ENCODE data around the gene MINDY1. TPM values are rescaled to one million over a fixed set of nuclear protein-coding genes. Genes with fewer than 3 reads are reported as not detected.

The MINDY1 gene
- total RNA-seq, 2 experiments from 2014 or later = 10.4 TPM

DNA sequence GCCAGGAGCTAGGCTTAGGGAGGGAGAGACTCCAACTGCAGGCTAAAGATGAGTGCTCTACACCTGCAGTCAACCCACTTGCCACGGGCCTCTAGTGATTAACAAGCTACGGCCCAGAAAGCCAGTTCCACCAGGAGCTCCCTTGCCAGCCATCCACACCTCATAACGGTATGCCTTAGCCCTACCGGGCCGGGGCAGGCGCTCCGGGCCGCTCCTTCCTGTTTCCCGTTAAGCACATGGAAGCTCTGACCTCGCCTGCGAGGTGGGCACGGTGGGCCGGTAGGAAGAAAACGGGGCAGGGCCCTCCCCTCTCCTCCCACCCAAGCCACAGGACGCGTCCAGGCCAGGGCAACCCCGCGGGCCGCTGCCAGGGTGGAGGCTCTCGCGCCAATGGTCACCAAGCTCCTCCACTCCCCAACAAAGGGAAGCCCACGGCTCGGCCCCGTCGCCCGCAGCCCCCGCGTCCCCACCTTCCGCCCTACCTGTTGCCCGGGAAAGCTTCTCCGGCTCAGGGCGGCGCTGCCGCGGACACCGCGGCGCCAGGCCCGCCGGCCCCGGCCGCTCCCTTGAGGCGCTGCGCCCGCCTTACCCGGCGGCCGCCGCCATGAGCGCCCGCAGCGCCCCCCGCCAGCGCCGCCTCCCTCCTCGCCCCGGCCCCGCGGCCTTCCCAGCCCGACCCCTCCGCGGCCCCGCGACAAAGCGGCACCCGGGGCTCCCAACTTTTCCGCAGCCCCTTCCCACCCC is 32.7 kb downstream of the MINDY1 start:
- ATAC-seq (peak; percentile 20), DNase-seq (peak; percentile 59)
- peaks cover 22% of the 10 kb centered on the region for H3K36me3 Mint-ChIP-seq (ENCODE audit: low read depth)
- peak overlapping the region; percentile 91 for H3K4me3 Mint-ChIP-seq
- TF ChIP-seq, protein P1, sequence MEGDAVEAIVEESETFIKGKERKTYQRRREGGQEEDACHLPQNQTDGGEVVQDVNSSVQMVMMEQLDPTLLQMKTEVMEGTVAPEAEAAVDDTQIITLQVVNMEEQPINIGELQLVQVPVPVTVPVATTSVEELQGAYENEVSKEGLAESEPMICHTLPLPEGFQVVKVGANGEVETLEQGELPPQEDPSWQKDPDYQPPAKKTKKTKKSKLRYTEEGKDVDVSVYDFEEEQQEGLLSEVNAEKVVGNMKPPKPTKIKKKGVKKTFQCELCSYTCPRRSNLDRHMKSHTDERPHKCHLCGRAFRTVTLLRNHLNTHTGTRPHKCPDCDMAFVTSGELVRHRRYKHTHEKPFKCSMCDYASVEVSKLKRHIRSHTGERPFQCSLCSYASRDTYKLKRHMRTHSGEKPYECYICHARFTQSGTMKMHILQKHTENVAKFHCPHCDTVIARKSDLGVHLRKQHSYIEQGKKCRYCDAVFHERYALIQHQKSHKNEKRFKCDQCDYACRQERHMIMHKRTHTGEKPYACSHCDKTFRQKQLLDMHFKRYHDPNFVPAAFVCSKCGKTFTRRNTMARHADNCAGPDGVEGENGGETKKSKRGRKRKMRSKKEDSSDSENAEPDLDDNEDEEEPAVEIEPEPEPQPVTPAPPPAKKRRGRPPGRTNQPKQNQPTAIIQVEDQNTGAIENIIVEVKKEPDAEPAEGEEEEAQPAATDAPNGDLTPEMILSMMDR (IDR thresholded peaks at IDR 0.05) = no peak
- H3K27me3 Mint-ChIP-seq = no peaks in the 10 kb centered on the region
- no peaks in the 10 kb centered on the region for H3K9me3 Mint-ChIP-seq
- intact Hi-C loops (cut with micrococcal nuclease) = loop anchor here (5.0 kb wide), 1 partner anchor 47 kb away; the partner anchor contains the start of gene SETDB1
- POLR2A ChIA-PET = interaction anchor here (0.8 to 1.8 kb wide), 11 partner anchors 12 to 394 kb away, joined by 3 to 10 read pairs (median 3); partner anchors contain the start of genes MCL1, MINDY1 and SETDB1
- H3K27ac Mint-ChIP-seq = peak overlapping the region; percentile 90
- CTCF ChIA-PET = interaction anchor here (0.9 to 1.3 kb wide), 6 partner anchors 12 to 52 kb away, joined by 3 to 9 read pairs (median 5); partner anchors contain the start of gene MINDY1
- peaks cover 60% of the 10 kb centered on the region for H3K4me1 Mint-ChIP-seq (ENCODE audit: low read depth)

DNA sequence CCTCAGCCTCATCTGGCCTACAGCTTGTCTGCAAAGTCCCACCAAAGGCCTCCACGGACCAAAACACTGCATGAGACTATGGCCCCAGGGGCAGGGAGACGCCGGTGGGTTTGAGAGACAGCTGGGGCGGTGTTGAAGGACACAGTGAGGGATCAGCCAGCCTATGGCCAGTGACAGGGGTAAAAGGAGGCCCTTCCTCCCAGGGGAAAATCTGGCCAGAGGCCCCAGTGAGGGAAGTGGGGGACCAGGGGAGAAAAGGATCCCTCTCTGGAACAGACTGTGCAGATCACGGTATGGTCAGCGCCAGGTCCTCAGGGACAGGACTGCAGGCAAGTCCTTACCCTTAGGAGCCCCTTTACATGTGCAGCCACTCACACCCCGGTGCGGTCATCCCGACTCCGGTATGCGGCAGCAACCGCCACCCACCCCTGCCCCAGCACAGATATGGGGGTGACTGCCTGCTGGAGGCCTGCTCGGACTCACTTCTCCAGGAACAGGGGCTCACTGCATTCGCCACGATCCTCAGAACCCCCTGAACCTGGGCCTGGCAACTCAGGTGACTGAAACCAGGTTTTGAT is 33.4 kb downstream of the MINDY1 start:
- no peaks in the 10 kb centered on the region for H3K9me3 Mint-ChIP-seq
- ChIA-PET POLR2A (interaction anchor here (0.8 to 1.8 kb wide), 10 partner anchors 12 to 393 kb away, joined by 3 to 10 read pairs (median 4); partner anchors contain the start of genes MCL1, MINDY1 and SETDB1), CTCF (interaction anchor here (0.9 to 1.3 kb wide), 6 partner anchors 13 to 51 kb away, joined by 3 to 9 read pairs (median 5); partner anchors contain the start of gene MINDY1)
- H3K4me3 Mint-ChIP-seq = peak overlapping the region; percentile 91
- peaks cover 25% of the 10 kb centered on the region for H3K36me3 Mint-ChIP-seq (ENCODE audit: low read depth)
- TF ChIP-seq, protein P1 (IDR thresholded peaks at IDR 0.05) = no peak
- no peak for ATAC-seq
- peaks cover 55% of the 10 kb centered on the region for H3K4me1 Mint-ChIP-seq (ENCODE audit: low read depth)
- peak overlapping the region; percentile 90 for H3K27ac Mint-ChIP-seq
- intact Hi-C loops (cut with micrococcal nuclease) = loop anchor here (5.0 kb wide), 1 partner anchor 46 kb away; the partner anchor contains the start of gene SETDB1
- DNase-seq = peak; percentile 39
- no peaks in the 10 kb centered on the region for H3K27me3 Mint-ChIP-seq

DNA sequence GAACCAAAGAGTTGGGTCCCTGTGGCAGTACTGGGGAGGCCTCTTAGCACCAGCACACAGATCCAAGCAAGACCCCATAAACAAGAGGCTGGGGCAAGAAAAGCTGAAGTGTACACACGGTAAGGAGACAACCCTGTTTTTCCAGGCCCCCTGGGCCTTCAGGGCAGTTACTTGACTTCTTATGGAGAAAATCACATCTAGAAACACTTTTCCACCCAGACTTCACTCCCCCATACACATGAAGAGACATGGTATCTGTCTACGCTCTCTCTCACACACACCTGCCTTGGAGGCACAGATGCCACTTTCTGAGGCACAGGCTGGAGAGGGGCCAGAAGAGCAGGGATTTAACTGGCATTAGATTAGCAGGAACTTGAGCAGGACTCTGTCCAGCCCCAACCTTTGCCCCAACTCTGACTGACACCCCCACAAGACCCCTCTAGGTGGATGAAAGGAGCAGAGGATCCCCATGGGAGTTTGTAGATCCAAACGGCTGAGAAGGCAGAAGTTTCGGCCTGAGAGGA is 34.2 kb downstream of the MINDY1 start:
- CTCF ChIA-PET = no interaction called here
- POLR2A ChIA-PET = interaction anchor here (1.6 to 1.8 kb wide), 2 partner anchors 11 to 46 kb away, joined by 4 to 10 read pairs; partner anchors contain the start of gene SETDB1
- peak overlapping the region; percentile 91 for H3K4me3 Mint-ChIP-seq
- peak overlapping the region; percentile 90 for H3K27ac Mint-ChIP-seq
- no peaks in the 10 kb centered on the region for H3K27me3 Mint-ChIP-seq
- peaks cover 52% of the 10 kb centered on the region for H3K4me1 Mint-ChIP-seq (ENCODE audit: low read depth)
- intact Hi-C loops (cut with micrococcal nuclease) = loop anchor here (5.0 kb wide), 1 partner anchor 45 kb away; the partner anchor contains the start of gene SETDB1
- H3K9me3 Mint-ChIP-seq = no peaks in the 10 kb centered on the region
- DNase-seq (no peak), ATAC-seq (no peak)
- H3K36me3 Mint-ChIP-seq (ENCODE audit: low read depth) = peaks cover 32% of the 10 kb centered on the region
- TF ChIP-seq, protein P1 (IDR thresholded peaks at IDR 0.05) = no peak

DNA sequence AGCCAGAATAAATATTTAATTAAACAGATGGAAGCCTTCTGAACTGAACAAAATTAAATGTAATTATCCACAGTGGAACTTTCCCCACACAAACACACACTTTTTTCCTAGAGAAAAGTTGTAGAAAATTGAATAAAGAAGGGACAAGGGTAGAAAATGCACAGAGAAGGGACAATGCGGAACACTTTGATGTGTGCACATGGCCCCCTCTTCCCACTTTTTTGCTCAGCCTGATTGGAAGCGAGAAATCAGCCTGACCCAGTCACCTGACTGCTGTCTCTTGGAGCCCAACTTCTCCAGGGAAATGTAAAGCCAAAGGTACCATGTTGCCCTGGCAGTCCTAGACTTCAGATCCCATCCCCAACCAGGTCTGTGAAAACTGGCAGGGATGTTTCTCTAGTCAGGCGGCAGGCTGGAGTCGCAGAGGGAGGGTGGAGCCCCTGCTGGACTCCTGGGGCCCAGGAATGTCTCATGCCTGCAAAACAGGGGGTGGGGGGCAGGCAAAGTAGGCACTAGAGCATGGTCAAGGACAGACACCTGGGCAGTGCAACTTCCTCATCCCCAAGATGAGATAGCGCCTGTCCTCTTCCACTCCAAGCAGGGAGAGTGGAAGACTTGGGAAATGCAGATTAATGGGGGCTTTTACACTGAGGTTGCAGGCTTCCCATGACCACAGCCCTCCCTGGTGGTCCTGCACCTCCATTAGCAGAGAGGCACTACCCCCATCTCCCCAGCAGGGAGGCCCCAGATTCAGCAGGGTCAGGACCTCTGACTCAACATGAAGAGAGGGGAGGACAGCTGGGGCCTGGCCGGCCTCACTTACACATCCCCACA is 34.9 kb downstream of the MINDY1 start:
- POLR2A ChIA-PET = interaction anchor here (1.0 to 1.6 kb wide), 2 partner anchors 10 to 45 kb away, joined by 3 to 4 read pairs; partner anchors contain the start of gene SETDB1
- CTCF ChIA-PET = interaction anchor here (1.5 kb wide), 1 partner anchor 11 kb away, joined by 3 read pairs; no protein-coding TSS in a partner anchor
- peak overlapping the region; percentile 91 for H3K4me3 Mint-ChIP-seq
- peak overlapping the region; percentile 90 for H3K27ac Mint-ChIP-seq
- H3K9me3 Mint-ChIP-seq = no peaks in the 10 kb centered on the region
- intact Hi-C loops (cut with micrococcal nuclease) = loop anchor here (5.0 kb wide), 1 partner anchor 44 kb away; the partner anchor contains the start of gene SETDB1
- no peaks in the 10 kb centered on the region for H3K27me3 Mint-ChIP-seq
- peak; percentile 50 for DNase-seq
- peaks cover 37% of the 10 kb centered on the region for H3K36me3 Mint-ChIP-seq (ENCODE audit: low read depth)
- peak; percentile 34 for ATAC-seq
- TF ChIP-seq, protein P1 (IDR thresholded peaks at IDR 0.05) = peak; percentile 31
- H3K4me1 Mint-ChIP-seq (ENCODE audit: low read depth) = peaks cover 45% of the 10 kb centered on the region

All from activated CD8-positive, alpha-beta T cell treated with anti-CD3 and anti-CD28 coated beads for 36 hours (primary cell).